ENCODE measurements around the gene ARHGEF11.

Gene ARHGEF11

GRCh38 chr1:156947818-156948525 is 97.6 kb downstream of the ARHGEF11 start:
- DNase-seq = no peak

- no peak for DNase-seq
Observed at GRCh38 chr1:156947127-156947526, 98.4 kb downstream of the ARHGEF11 start.

GRCh38 chr1:156945881-156946661 is 99.5 kb downstream of the ARHGEF11 start:
- no peak for DNase-seq

- DNase-seq = no peak
Observed at GRCh38 chr1:156944848-156945247, 100.7 kb downstream of the ARHGEF11 start.

GRCh38 chr1:156944268-156944667 is 101.3 kb downstream of the ARHGEF11 start:
- DNase-seq = no peak

- no peak for DNase-seq
Observed at GRCh38 chr1:156943756-156944155, 101.8 kb downstream of the ARHGEF11 start.

GRCh38 chr1:156942576-156942975 is 103.0 kb downstream of the ARHGEF11 start:
- DNase-seq = no peak

- no peak for DNase-seq
Observed at GRCh38 chr1:156942176-156942575, 103.4 kb downstream of the ARHGEF11 start.

- DNase-seq = no peak
Observed at GRCh38 chr1:156941675-156942074, 103.9 kb downstream of the ARHGEF11 start.

GRCh38 chr1:156939786-156940334 is 105.7 kb downstream of the ARHGEF11 start:
- no peak for DNase-seq

GRCh38 chr1:156938813-156939212 is 106.7 kb downstream of the ARHGEF11 start:
- DNase-seq = no peak

GRCh38 chr1:156937883-156938282 is 107.7 kb downstream of the ARHGEF11 start:
- no peak for DNase-seq

- no peak for DNase-seq
Observed at GRCh38 chr1:156936721-156937220, 108.8 kb downstream of the ARHGEF11 start.

GRCh38 chr1:156936191-156936590 is 109.4 kb downstream of the ARHGEF11 start:
- DNase-seq = no peak

- DNase-seq = no peak
Observed at GRCh38 chr1:156935505-156936128, 109.9 kb downstream of the ARHGEF11 start.

- DNase-seq = no peak
Observed at GRCh38 chr1:156933136-156933535, 112.4 kb downstream of the ARHGEF11 start.

GRCh38 chr1:156931974-156932710 is 113.4 kb downstream of the ARHGEF11 start:
- no peak for DNase-seq

GRCh38 chr1:156931211-156931952 is 114.2 kb downstream of the ARHGEF11 start:
- DNase-seq = no peak

GRCh38 chr1:156930483-156930882 is 115.1 kb downstream of the ARHGEF11 start:
- no peak for DNase-seq

- no peak for DNase-seq
Observed at GRCh38 chr1:156929596-156930238, 115.8 kb downstream of the ARHGEF11 start.

- DNase-seq = no peak
Observed at GRCh38 chr1:156928043-156928602, 117.4 kb downstream of the ARHGEF11 start.
